Measurements from ENCODE around the gene LRCOL1. TPM values are rescaled to one million over a fixed set of nuclear protein-coding genes. Genes with fewer than 3 reads are reported as not detected.

The LRCOL1 gene
- total RNA-seq, 2 donors from 2014 or later = not detected

DNA sequence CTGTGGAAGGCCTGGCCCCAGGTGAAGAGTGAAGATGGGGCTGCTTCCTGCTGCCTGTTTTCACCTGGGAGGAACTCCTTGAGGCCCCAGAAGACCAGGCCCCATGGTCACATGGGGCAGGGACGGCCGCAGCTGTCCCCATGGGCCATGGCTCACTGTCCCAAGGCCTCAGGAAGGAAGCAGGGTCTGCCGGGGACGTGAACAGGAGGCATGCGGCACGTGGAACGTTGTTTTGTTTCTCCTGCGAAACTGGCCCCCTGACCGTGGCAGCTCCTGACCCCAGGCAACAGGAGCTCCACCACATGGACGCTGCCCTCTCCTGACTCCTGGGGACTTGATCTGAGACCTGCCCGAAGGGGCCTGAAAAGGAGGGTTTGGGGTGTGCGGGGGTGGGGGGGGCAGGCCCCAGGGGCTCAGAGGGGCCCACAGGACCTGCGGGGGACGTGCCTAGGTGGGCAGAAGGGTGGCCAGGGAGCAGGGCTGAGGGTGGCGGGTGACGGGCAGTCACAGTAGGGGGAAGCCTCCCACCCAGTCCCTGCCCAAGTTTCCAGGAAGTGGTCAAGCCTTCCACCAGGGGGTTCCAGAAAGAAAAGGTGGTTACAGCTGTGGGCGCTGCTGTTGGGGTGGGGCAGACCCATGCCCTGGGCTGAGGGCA is 41.4 kb downstream of the LRCOL1 start:
- no peak for TF ChIP-seq CTCF (IDR thresholded peaks at IDR 0.05)
- H3K36me3 ChIP-seq = peaks cover 13% of the 10 kb centered on the region
- no peak overlapping the region for H3K4me3 ChIP-seq
- H3K27me3 ChIP-seq = no peaks in the 10 kb centered on the region
- H3K27ac ChIP-seq = no peak overlapping the region
- no peak for DNase-seq (ENCODE audit: low spot score)
- no peaks in the 10 kb centered on the region for H3K9me3 ChIP-seq
- H3K4me1 ChIP-seq = no peaks in the 10 kb centered on the region

DNA sequence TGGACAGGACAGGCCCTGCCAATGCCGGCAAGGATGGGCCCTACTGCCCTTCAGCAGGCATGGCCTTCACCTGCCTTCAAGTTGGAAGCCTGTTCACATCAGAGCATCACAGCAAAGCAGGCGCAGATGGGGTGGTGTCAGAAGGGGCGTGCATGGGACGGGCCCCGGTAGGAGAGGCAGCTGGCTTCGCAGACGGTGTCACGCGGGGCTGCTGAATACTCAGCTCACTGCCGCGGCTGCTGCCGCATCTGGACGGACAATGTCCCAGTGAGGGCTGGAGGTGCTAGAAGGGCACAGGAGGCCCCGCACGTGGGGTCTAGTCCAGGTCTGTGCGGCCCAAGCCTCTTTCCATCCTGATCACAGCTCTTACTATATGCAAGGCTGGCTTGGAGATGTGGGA is 42.1 kb downstream of the LRCOL1 start:
- Histone ChIP-seq H3K4me3 (no peak overlapping the region), H3K27me3 (no peaks in the 10 kb centered on the region), H3K36me3 (peaks cover 11% of the 10 kb centered on the region), H3K4me1 (no peaks in the 10 kb centered on the region), H3K27ac (no peak overlapping the region), H3K9me3 (no peaks in the 10 kb centered on the region)
- no peak for DNase-seq (ENCODE audit: low spot score)
- TF ChIP-seq CTCF (IDR thresholded peaks at IDR 0.05) = no peak

GRCh38 chr12:132566516-132567131 is 43.8 kb downstream of the LRCOL1 start:
- Histone ChIP-seq H3K4me1 (no peaks in the 10 kb centered on the region), H3K4me3 (no peak overlapping the region), H3K27me3 (no peaks in the 10 kb centered on the region), H3K27ac (no peak overlapping the region), H3K9me3 (no peaks in the 10 kb centered on the region), H3K36me3 (peaks cover 11% of the 10 kb centered on the region)
- DNase-seq (ENCODE audit: low spot score) = no peak
- no peak for TF ChIP-seq CTCF (IDR thresholded peaks at IDR 0.05)

GRCh38 chr12:132565365-132565764 is 45.0 kb downstream of the LRCOL1 start:
- TF ChIP-seq CTCF (IDR thresholded peaks at IDR 0.05) = no peak
- Histone ChIP-seq H3K9me3 (no peaks in the 10 kb centered on the region), H3K27me3 (no peaks in the 10 kb centered on the region), H3K27ac (no peak overlapping the region), H3K4me1 (peaks cover 0 to 9% of the 10 kb centered on the region in 2 donors), H3K36me3 (peaks cover 4% of the 10 kb centered on the region), H3K4me3 (no peak overlapping the region)
- DNase-seq (ENCODE audit: low spot score) = no peak

DNA sequence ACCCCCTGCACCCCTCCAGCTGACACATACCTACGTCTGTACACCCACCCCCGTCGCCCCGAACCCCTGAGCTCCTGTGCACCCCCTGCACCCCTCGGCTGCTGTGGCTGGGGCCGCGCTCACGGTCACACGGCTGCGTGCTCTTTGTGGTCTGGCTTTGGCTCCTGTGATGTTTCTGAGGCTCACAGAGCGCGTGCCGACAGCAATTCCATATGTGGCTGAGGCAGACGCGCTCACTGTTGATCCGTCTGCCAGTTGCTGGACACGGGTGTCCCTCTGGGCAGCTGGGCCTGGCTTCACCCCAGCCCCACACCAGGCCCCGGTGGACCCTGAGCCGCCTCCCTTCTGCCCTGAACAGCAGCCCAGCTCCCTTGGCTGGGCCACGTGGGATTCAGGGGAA is 46.5 kb downstream of the LRCOL1 start:
- H3K36me3 ChIP-seq = no peaks in the 10 kb centered on the region
- H3K9me3 ChIP-seq = no peaks in the 10 kb centered on the region
- no peaks in the 10 kb centered on the region for H3K27me3 ChIP-seq
- TF ChIP-seq CTCF (IDR thresholded peaks at IDR 0.05) = no peak
- H3K27ac ChIP-seq = no peak overlapping the region
- no peak for DNase-seq (ENCODE audit: low spot score)
- H3K4me1 ChIP-seq = peaks cover 0 to 20% of the 10 kb centered on the region in 2 donors
- no peak overlapping the region for H3K4me3 ChIP-seq
